Smooth muscle cell of bladder (primary cell): ENCODE measurements around the gene DNAAF1. TPM values are rescaled to one million over a fixed set of nuclear protein-coding genes. Genes with fewer than 3 reads are reported as not detected.

Source experiments
- total RNA-seq: library from RNA; depleted of rRNA; stranded (reverse); fragments of >200 nt; gene quantifications from 2 replicates; pipeline ENCODE4 v1.2.3, GENCODE V29; 2014

DNAAF1 gene
- total RNA-seq = not detected in 2 replicates

DNA sequence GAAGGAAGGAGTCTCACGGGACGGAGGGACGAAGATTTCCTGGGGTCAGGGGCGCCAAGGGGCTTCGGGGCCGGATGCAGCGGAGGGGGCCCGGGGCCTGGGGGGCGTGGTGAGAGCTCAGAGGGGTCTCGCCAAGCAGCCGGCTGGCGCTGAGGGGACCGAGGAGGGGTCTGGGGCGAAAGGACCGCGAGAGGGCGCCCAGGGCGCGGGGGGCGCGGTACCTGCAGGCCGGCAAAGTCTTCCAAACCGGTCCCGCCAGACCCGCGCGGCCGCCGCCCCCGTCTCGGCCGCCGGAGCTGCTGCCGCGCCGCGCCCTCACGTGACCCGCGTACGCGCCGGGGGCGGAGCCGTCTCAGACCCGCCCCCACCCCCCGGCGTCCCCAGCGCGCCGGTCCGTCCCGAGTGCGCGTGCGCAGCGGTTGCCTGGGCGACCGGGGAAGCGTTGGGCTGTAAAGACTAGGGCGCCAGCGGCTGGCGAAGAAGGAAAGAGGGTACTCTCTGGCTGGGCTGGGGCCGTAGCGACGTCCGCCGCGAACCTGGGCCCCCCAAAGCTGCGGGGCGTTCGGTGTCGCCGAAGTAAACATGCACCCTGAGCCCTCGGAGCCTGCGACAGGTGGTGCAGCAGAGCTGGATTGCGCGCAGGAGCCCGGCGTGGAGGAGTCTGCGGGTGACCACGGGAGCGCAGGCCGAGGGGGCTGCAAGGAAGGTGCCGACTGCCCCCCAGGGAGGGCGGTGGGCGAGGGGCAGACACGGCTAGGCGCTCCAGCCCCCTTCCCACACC lies at the start of gene DNAAF1, which contains the start of gene HSDL1:
Gene DNAAF1 (plus strand): TSS at position 450 of the 781 bp plus-strand sequence. CDS start 133 bp downstream, at position 583.
Gene HSDL1 (minus strand): TSS at position 319 of the 781 bp plus-strand sequence. CDS start 13,856 bp downstream, outside the sequence.

DNA sequence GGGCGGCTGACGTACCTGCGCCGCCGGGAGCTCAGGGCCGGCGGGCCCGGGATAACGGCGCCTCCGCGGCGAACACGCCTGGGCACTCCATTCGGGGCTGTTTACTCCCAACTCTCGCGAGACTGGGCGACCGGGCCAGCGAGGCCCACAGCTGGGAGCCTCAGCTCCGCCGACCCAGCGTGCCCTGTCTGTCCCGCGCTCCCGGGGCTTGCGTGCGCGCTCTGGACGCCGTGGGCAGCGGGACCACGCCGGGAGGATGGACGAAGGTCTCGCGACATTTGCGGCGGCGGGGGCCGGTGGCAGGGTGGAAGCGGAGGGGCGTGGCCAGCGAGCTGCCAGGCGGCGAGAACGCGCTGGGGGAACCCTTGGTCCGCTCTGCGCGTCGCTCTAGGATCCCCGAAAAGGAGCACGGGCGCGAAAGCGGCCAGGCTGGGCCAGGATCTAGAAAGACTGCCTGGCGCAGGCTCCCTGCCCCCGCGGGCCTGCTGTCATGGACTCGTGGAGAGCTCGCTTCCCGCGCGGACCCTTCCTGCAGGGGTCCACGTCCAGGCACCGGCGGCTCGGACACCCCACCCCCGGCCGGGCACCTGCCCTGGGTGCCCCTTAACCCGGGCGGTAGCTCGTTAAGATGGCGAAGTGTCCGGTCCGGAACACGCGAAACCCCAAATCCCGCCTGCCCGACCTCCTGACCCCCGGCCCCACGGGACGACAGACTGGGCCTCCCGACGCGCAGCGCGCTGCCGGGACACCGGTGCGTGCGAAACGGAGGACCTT lies 28.2 kb upstream of the DNAAF1 start, which contains the start of gene MBTPS1:
Gene MBTPS1 (minus strand): TSS at position 223 of the 774 bp plus-strand sequence. CDS start 15,159 bp downstream, outside the sequence.

DNA sequence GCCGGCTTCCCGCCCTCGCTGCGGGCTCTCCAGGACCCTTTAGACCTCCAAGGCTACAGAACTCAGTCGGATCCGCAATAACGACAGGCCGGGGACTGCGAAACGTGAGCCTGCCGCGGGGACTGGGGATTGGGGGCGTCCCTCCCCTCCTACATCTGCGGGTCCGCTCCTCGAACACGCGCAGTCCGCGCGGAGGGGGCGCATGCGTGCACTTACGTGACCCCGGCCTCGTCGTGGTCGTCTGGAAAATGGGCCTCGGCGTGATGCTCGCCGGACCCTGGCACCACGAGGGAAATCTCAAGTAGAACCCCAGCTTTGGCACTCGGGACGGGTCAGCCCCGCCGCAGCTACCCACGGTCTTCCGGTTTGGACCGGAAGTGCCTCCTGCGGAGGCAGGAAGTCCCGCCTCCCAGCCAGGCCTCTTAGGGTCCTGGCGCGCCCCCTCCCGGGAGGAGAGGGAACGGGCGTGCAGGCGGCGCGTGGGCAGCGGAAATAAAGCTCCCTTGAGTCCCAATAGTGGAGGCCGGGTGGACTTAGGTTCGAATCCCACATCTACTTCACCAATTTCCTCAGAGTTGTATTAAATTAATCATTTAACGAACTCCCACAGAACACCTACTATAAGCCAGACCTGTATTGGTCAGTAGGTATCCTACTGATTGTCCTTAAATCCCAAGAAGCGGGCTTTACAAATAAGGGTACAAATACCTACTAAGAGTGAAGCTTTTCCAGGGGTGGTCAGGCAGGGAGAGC lies 41.8 kb downstream of the DNAAF1 start, which contains the start of gene TAF1C:
Gene TAF1C (minus strand): TSS at position 373 of the 753 bp plus-strand sequence. CDS start 2,069 bp downstream, outside the sequence.

DNA sequence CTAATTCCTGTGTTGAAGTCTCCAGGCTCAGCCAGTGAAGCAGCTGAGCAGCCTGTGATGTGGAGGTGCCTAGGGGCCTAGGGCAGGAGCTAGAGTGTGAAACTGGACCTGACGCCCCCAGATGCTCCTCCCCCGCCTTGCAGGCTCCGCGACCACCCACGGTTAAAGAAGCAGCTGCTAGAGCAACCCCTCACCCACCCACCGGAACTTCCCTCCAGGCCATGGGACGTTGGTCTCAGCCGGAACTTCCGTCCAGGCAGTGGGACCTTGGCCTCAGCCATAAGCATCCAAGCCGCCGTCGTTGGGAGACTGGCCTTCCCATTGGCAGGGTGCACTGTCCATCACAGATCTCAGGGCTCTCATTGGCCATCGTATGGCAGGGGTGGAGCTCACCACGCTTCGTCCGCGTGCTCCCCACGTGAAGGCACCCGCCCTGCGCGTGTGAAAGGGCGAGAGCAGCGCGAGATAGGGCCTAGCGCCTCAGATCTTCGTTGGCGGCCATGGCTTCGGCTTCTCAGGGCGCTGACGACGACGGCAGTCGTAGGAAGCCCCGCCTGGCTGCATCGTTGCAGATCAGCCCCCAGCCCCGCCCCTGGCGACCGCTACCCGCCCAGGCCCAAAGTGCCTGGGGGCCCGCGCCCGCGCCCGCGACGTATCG lies 45.8 kb downstream of the DNAAF1 start, which contains the start of gene ADAD2:
Gene ADAD2 (plus strand): TSS at position 427 of the 658 bp plus-strand sequence. CDS start 74 bp downstream, at position 501.

Other genes with a start within 250 kb of the DNAAF1 start
- 3.3 and 4.6 TPM in 2 replicates for gene MLYCD, start 246.2 kb upstream of the DNAAF1 start, total RNA-seq
- 1.7 and 2.5 TPM in 2 replicates for gene OSGIN1, start 192.1 kb upstream of the DNAAF1 start, total RNA-seq
- 0.14 and 0.18 TPM in 2 replicates for gene NECAB2, start 177.1 kb upstream of the DNAAF1 start, total RNA-seq
- gene SLC38A8, start 102.5 kb upstream of the DNAAF1 start, total RNA-seq = not detected in 2 replicates
- 114 and 150 TPM in 2 replicates for gene MBTPS1, start 28.4 kb upstream of the DNAAF1 start, total RNA-seq
- gene HSDL1, start 131 bp upstream of the DNAAF1 start, total RNA-seq = 16.2 and 20.8 TPM in 2 replicates
- gene TAF1C, start 41.7 kb downstream of the DNAAF1 start, total RNA-seq = 9.3 and 10.2 TPM in 2 replicates
- gene ADAD2, start 45.8 kb downstream of the DNAAF1 start, total RNA-seq = not detected in 2 replicates
- gene KCNG4, start 94.7 kb downstream of the DNAAF1 start, total RNA-seq = not detected in 2 replicates
- 6.7 and 28.6 TPM in 2 replicates for gene WFDC1, start 149.6 kb downstream of the DNAAF1 start, total RNA-seq
- under 0.01 TPM in 1 of 2 replicates, not detected in the other for gene ATP2C2, start 223.2 kb downstream of the DNAAF1 start, total RNA-seq